NCI-H774 (cell line): ENCODE results near the gene CBFA2T2.
"Not testable (repeated sequence)": the region's sequence is repeated elsewhere in the genome, so short reads cannot be mapped to it uniquely, and the experiment has no call there.

Experiments used
- DNase-seq: peaks from one replicate; lab custom pipeline; 2025; lab: John Stamatoyannopoulos, UW

The CBFA2T2 gene

DNA sequence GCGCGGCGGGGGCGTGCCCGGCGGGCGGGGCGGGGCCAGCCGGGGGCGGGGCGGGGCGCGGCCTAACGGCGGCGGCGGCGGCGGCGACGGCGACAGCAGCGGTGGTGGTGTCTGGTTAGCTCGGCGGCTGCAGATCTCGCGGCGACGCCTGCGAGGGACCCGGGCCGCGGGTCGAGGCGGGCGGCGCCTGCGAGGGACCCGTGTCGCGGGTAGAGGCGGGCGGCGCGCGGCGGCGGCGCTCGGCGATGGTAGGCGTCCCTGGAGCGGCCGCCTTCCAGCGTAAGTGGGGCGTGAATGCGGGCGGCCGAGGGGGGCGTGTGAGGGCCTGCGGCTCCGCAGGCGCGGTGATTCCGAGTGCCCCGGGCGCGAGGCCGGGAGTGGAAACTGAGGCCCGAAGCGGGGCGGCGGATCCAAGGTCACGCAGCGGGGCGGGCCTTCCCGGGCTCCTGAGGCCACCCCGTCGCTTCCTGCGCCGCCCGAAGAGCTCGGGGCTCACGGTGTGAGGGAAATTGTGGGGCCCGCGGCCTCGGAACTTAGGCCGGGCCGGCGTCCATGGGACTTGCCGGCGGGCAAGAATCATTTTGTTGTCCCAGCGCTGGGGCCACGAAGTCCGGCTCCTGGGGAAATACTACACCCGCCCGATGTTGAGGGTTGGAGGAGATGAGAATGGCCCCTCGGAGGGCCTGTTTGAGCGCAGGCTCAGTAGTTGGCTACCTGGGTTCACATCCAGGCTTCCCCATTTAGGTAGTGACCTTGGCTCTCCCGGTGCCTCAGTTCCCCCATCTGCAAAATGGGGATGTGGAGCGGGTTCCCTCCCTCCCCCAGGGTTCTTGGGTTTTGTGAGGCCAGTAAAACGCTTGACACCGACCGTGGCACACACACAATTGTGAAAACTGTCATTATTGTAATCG lies at the start of gene CBFA2T2:
TSS of gene CBFA2T2 (plus strand) at position 74 of the 911 bp plus-strand sequence. CDS start at position 246, 172 bp downstream.
- no peak for DNase-seq

DNA sequence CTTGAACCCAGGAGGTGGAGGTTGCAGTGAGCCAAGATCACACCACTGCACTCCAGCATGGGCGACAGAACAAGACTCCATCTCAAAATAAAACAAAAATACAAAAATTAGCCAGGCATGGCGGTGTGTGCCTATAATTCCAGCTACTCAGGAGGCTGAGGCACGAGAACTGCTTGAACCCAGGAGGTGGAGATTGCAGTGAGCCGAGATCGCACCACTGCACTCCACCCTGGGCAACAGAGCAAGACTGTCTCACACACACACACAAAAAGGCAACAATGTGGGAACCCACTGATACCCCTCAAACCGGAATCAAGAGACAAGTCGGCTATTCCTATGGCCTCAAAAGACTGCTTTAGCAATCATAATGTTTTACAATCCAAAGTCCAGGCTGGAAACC lies 49.3 kb upstream of the CBFA2T2 start:
- DNase-seq: not testable (repeated sequence)

GRCh38 chr20:33441142-33441955 lies 48.5 kb upstream of the CBFA2T2 start:
- DNase-seq: no peak

GRCh38 chr20:33442136-33443005 lies 47.5 kb upstream of the CBFA2T2 start:
- DNase-seq: no peak

DNA sequence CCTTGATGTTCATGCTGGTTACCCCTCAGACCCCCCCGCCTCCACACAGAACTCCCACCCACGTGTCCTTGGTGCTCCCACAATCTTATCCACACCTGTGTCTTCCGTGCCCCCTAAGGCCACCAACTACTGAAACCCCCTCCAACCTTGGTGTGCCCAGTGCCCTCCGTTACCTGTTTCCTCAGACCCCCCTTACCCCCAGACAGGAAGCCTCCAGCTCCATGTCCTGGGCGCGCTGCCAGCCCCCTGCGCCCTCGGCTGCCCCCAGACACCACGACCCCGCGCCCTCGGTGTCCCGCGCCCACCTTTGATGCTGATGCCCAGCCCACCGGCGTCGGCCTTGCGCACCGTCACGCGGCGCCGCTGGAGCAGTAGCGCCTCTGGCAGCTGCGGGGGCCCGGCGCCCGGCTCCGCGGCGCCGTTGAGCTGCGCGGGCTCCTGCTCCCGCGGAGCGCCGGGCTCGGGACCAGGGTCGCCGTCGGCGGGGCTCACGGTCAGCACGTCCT lies 46.8 kb upstream of the CBFA2T2 start:
- DNase-seq: no peak

DNA sequence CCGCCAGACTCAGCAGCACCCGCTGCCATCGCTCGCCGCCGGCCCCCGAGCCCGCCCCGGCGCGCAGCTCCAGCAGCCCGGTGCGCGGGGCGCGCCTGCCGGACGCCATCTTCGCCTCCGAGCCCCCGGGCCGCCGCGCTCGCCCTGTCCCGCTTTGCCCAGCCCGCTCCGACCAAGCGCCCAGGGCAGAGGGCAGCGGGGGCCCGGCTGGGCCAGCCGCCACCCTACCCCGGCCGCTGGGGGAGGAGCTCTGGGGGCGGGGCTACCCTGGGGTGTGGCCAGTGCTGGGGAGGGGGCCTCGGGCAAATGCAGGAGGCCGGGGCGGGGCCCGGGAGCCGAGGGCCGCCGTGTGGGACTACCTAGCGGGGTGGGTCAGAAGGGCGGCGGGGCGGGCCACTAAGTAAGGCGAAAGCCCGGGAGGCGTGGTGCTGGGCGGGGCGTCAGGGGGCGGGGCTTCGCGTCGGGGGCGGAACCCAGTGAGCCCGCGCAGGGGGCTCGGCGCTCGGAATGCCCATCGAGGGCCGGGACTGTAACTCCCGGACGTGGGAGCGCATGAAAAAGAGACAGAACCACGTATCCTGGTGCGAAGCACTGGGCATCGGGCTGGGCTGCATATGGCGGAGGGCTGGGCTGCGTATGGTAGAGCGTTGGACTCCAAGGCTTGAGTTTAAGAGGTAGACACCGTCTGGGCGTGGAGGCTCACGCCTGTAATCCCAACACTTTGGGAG lies 46.2 kb upstream of the CBFA2T2 start, which contains the start of gene SNTA1:
TSS of gene SNTA1 (minus strand) at position 252 of the 728 bp plus-strand sequence. CDS start at position 109, 143 bp downstream.
- DNase-seq: peak; percentile 83

GRCh38 chr20:33444797-33445560 lies 44.9 kb upstream of the CBFA2T2 start:
- no peak for DNase-seq

DNA sequence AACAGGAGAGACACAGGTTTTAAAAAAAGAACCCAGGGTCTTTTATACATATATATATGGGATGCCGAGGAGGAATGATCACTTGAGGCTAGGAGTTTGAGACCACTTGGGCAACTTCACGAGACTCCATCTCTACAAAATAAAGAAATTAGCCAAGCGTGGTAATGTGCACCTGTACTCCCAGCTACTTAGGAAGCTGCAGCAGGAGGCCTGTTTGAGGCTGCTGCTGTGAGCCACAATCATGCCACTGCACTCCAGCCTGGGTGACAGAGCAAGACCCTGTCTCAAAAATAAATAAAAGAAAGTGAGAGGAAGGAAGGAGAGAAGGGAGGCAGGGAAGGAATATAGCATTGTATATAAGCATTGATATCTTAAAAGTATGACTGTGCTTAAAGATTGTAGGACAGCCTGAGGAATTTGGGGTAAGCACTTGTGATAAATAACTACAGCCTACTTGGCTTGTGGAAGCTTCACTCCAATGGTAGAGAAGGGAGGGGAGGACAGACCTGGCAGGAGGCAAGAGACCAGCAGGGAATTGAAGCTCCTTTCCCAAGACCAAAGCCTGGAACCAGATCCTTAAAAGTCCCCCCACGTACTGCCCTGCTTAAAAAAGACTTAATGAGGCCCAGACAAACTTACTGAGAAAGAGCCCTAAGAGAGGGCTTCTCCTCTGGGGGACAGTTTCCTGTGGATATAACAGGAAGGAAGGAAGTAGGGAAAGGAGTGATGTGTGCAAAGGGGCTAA lies 43.8 kb upstream of the CBFA2T2 start:
- DNase-seq: no peak

GRCh38 chr20:33450867-33451266 lies 39.0 kb upstream of the CBFA2T2 start:
- no peak for DNase-seq

- DNase-seq: peak; percentile 64
Observed at GRCh38 chr20:33456916-33457642, 32.8 kb upstream of the CBFA2T2 start.

- DNase-seq: no peak
Observed at GRCh38 chr20:33459599-33459998, 30.3 kb upstream of the CBFA2T2 start.

DNA sequence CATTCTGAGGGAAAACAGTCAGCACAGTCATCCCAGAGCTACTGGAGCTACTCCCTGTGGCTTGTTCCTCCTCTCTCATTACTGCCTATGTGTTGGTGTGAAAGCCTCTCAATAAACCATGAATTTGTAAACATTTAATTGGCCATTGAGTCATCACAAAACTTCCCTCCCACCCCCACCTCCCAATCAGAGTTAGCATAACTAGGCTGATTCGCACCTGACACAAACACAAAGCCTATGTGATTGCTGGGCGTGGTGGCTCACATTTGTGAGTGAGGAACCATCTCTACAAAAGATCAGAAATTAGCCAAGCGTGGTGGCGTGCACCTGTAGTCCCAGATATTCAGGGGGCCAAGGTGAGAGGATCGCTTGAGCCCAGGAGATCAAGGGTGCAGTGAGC lies 29.2 kb upstream of the CBFA2T2 start:
- no peak for DNase-seq

GRCh38 chr20:33463332-33464101 lies 26.4 kb upstream of the CBFA2T2 start:
- DNase-seq: no peak

DNA sequence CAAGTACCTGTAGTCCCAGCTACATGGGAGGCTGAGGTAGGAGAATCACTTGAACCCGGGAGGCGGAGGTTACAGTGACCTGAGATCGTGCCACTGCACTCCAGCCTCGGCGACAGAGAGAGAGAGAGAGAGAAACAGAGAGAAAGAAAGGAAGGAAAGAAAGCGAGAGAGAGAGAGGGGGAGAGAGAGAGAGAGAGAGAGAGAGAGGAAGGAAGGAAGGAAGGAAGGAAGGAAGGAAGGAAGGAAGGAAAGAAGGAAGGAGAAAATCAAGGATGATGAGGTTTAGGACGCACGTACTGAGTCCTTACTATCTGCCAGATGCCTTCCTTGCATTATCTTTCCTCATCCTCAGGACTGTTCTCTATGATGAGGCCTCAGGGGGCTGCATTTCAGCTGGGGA lies 25.1 kb upstream of the CBFA2T2 start:
- DNase-seq: not testable (repeated sequence)

GRCh38 chr20:33465481-33466302 lies 24.2 kb upstream of the CBFA2T2 start:
- no peak for DNase-seq

DNA sequence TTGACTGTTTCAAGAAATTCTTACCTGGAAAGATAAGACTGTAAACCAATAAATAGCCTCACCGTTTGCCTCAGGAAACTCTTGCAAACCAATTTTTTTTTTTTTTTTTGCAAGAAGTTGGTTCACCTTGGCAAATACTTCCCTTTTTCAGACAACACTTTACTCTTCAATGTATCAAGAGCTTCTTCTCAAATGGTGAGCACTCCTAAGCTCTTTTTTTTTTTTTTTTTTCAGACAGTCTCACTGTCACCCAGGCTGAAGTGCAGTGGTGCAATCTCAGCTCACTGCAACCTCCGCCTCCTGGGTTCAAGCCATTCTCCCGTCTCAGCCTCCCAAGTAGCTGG lies 23.6 kb upstream of the CBFA2T2 start:
- no peak for DNase-seq

DNA sequence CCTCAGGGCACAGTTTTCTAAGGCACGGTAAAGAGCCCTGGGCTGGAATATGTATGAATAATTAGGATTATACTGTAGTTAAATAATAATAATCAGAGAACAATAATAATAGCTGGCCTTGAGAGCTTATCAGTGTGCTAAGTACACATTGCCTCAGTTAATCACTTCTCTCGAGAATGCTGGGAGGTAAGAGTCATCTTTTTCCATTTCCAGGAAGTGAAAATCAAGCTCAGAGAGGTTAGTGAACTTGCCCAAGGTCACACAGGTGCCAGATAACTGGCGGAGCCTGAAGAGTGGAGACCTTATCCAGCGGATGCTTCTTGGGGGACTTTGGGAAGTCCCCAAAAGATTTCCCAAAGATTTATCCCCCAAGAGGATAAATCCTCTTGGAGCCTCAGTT lies 19.4 kb upstream of the CBFA2T2 start:
- no peak for DNase-seq
